HG03066 (cell line): ENCODE measurements around the gene AK1.

ENCODE experiments used
- ATAC-seq: cut with Tn5 transposase; IDR thresholded peaks from one replicate; pipeline ENCODE4 v1.9.1; 2021; ENCODE audit warnings: low read depth; ENCODE audit not compliant: unreplicated experiment

AK1 gene

DNA sequence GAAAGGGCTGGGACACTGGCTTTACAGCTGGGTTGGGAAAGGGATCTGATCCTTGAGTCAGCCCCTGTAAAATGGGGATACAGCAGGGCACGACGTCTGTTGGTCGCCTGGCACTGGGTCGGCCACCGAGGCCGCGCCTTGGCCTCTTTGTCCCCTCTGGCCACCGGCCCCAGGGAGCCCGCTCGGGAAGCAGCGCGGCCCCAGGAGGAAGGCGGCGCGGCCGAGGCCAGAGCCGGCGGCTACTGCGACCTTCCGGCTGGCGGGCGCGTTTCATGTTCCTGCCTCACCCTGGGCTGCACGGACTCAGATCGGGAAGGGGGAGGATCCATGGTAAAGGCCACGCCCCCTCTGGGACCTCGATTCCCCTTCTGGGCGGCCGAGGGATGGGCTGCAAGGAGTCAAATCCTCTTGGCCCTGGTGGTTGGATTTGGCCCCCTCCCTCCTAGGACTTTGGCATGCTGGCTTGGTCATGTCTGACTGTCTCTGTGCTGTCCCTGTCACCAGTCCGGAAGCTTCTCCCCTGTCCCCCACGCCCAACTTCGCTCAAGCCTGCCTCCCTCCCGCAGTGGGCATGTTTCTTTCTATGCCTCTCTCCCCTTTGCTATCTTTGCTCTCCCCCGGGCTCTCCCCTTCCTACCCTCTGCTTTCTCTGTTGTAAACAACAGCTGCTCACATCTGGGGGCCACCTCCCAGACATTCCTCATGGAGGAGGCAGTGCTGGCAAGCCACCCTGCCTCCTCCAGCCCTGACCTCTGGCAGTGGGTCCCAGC, 49.0 kb downstream of the AK1 start:
- no peak for ATAC-seq

DNA sequence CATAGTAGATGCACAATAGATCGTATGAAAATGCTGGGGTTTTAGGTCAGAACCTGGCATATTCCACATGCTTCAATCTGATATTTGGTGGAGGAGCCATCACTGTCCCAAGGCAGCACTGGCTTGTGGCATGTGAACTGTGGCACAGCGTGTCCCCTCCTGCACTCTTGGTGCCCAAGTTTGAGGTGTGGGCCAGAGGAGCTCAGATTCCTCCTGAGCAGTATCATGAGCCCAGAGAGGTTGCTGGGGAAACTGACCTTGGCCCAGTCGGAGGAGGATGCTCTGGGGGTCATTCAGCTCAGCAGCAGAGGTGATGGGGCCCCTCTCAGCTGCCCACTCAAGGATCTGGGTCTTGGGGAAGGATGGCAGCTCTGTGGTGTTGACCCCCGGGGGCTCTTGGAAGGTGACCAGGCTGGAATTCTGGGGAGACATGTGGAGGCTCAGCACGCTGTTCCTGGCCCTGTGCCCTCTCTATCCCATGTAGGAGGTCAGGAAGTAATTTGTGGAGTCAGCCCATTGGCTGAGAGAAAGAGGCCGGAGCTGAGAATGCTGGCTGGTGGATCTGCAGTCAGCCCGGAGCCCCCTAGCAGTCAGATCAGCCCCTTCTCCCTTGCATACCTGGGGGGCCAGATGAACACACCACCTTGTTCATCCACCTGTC, 51.1 kb downstream of the AK1 start:
- ATAC-seq, result no peak

DNA sequence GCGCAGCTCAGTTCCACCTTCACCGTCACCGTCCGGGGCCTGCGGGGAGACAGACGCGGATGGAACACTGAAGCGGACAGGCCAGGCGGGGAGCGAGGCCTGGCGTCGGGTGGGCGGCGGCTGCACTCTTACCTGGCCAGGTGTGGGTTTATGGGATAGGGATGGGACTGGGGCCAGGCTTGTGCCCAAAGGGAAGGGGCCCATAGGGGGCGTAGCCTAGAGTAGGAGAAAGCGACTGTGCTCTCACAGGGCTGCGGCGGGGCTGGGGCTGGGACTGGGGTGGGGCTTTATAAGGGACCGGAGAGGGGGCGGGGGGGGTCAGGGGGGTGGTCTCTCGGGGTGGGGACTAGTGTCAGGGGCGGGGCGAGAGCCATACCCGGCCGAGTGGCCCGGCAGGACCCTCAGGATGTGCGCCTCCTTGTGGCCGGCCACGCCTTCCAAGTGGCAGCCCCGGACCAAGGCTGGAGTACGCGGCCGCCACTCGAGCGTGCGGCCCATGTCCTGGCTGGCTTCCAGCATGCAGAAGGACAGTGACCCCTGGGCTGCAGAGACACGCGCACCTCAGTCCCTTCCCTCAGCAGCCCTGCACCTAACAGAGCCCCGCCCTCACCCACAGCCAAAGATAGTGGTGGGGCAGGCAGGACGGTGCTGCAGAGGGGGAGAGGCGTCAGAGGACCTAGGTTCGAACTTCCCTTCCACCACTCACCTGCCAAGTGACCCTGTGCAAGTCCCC, 52.0 kb downstream of the AK1 start:
- no peak for ATAC-seq

DNA sequence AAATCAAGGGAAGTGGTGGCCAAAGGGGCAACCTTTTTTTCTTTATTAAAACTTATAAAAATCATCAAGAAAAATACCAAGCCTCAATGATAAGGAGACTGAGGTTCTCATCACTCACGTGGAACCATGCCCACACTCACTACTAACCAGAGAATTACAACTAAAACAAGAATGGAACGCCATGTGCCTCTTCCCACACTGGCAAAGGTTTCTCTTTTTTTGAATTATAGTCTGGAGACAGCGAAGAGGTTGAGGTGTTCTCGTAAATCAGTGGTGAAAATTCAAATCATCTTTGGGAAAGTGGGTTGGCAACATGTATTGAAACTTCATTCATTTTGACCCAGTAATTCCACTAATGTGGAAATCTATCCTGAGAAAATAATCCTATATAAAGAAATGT, 55.4 kb downstream of the AK1 start:
- ATAC-seq, result no peak

DNA sequence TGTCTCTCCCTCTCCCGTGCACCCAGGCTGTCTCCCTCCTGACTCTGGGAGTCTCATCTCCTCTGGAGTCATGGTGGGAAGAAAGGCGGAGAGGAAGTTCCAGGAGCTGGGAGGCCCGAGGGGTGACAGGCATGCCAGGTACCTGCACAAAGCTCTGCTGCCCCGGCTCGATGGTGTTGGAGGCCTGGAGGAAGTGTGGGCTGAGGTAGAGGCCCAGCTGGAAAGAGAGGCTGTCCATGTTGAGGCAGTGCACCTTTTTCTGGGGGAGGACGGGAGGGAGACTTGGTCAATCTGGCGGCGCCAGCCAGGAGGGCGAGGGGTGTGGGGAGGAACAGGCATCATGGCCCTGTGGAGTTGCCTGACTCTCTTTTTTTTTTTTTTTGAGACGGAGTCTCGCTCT, 58.9 kb downstream of the AK1 start:
- no peak for ATAC-seq

DNA sequence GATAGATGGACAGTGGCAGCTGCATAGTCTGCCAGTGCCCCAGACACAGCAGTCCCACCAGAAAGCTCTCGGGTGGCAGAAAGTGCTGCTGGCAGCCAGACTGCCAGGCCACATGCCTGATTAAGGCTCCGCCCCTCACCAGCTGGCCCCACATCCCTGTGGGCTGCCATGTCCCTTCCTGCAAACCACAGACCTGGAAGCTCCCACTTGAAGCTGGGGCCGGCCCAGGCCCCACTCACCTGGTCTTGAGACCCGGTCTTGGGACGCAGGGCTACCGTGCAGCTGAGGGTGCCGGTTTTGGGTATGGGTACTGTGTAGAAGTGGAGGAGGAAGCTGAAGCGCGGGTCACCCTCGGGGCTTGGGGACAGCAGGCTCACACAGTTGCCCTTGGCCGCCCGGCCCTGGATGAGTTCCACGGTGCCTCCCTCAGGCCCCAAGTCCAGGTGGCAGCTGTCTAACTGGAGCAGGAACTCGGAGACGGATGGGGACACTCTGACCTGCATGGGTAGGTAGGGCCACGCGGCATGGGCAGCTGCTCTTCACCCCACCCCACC, 59.5 kb downstream of the AK1 start:
- ATAC-seq, result no peak

DNA sequence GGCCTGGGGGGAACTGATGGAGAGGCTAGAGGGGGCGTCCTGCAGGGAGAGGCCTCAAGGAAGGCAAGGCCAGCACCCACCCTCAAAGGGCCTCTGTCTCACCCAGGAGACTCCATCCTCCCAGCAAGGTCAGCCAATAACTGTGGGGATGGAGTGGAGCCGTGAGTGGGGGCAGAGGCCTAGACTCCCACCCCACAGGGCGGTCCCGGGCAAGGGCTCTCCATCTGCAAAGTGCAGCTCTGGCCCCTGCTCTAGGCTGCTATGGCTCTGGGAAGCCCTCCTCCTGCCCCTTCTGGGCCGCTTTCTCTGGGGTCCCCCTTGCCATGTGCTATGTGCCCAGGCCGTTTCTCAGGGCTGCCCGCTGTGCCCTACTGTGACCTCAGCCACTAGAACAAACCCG, 60.7 kb downstream of the AK1 start:
- no peak for ATAC-seq
